Lung microvascular endothelial cell (primary cell): ENCODE measurements around the gene CRYL1. TPM values are rescaled to one million over a fixed set of nuclear protein-coding genes. Genes with fewer than 3 reads are reported as not detected.

Experiments
- DNase-seq, 2 donors: peaks; one replicate each; pipeline versions ENCODE4 v3.0.0 to v3.0.0-alpha.2; 2010; ENCODE audit warnings: low read depth in 2 of 2
- total RNA-seq: library from RNA; depleted of rRNA; stranded (reverse); fragments of >200 nt; gene quantifications from 2 replicates; pipeline ENCODE4 v1.2.1, GENCODE V29; 2014

Gene CRYL1
- total RNA-seq, 1 donor from 2014 or later, result 18.3 TPM

GRCh38 chr13:20426766-20427448 lies 98.8 kb downstream of the CRYL1 start:
- DNase-seq, result no peak

GRCh38 chr13:20425819-20426219 lies 99.8 kb downstream of the CRYL1 start:
- no peak for DNase-seq

GRCh38 chr13:20424949-20425348 lies 100.7 kb downstream of the CRYL1 start:
- DNase-seq, result no peak

GRCh38 chr13:20424559-20424852 lies 101.2 kb downstream of the CRYL1 start:
- no peak for DNase-seq

DNA sequence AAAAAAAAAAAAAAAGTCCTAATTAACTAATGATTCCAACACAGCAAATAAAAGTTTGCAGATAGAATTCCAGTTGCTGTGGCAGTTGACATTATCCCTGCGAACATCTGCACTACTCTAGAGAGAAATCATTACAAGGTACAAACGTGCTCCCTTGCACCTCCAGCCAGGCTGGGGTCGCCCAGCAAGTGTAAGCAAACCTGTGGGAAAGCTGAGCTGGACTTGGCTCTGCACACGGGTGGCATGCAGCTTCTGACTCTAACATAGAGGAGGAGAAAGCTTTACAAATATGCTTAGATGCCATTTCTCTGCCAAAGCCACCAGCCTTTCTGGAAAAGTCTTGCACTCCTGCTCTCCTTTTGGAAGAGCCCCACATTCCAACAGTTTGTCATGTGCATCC lies 103.3 kb downstream of the CRYL1 start:
- no peak for DNase-seq

- no peak for DNase-seq
These were observed 104.7 kb downstream of the CRYL1 start for GRCh38 chr13:20420938-20421337.

GRCh38 chr13:20418953-20419352 lies 106.7 kb downstream of the CRYL1 start:
- DNase-seq, result no peak

DNA sequence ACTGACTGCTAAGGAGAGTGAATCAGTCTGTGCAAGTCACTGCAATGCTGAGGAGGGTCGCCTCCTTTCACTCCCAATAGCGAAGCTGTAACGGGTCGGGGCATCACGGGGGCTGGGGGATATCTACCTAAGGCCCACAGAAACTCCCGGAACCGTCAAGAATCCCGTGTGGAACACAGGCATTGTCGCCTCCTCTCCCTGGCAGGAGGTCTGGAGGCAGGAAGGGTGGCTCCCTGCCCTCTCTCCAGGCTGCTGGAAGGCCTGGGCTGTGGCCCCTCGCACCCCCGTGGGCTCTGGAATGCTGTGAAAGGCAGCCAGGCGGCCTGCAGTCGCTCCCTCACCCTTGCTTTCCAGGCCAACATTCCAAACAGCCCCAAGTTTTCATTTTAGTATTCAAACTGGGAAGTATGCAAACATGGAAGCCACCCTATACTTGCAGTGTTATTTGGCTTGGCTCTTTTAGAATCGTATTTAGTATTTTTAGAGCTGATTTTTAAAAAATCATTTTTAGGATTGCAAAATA lies 109.4 kb downstream of the CRYL1 start:
- DNase-seq, result no peak

DNA sequence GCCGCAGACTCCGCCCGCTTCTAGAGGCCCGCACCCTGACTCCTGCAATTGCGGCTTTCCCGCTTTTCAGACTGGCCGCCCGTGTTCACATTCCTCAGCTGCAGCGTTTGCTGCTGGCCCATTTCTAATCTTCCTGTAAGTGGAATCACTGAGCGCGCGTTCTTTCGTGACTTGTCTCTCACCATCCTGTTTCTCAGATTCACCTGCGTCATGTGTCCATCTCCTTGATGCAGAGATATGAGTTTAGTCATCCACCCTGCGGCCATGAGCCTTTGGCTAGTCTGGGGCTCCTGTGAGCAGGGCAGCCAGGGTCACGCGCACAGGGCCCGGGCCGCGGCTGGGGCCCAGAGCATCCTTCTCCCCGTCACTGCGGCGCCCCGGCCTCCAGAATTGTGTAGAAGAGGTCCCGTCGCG lies 110.0 kb downstream of the CRYL1 start:
- DNase-seq, result no peak

DNA sequence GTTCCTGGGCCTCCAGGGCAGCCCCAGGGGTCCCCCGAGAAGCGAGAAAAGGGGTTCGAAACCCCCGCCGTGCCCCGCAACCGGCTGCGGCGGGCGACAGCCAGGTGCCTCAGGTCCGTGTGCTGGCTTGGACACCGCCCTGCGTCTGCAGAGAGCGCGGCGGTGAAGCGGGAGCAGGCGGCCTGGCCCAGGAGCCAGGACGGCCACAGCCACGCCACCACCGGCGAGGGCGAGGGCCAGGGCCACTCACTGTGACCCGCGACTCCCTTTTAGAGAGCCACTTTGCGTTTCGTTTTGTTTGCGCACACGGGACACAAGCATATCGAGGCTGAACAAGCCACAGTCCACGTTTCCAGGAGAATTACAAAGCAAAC lies 110.4 kb downstream of the CRYL1 start:
- no peak for DNase-seq

GRCh38 chr13:20414546-20415305 lies 110.9 kb downstream of the CRYL1 start:
- peak; percentile 10 to 23 for DNase-seq

DNA sequence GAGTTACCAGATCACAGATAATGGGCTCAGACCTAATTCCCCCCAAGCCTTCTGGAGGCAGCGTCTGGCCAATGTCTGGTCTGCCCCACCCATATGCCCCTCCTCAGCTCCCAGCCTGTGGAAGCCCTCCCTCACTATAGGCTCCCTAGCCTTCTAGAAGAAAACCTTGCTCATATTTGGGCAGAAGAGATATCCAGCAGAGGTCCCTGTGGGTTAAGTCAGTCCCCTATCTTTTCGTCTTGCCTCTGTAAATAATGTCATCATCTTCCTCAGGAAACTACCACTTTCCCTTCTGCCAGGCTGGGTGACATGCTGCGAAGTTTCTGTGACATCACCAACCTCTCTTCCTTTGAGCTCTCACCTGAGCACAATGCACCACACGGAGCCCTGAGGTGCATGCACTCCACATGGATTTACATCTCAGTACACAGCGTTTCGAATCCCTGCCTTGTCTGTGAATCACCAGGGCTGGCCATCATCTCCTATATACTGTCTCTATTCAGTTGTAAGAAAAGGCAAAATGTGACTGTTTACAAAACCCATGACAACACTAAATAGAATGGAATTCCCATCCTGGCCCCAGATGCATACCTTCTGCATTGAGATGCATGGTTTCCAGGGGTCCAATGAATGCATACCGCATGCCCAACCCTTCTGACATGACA lies 112.8 kb downstream of the CRYL1 start:
- DNase-seq, result no peak

DNA sequence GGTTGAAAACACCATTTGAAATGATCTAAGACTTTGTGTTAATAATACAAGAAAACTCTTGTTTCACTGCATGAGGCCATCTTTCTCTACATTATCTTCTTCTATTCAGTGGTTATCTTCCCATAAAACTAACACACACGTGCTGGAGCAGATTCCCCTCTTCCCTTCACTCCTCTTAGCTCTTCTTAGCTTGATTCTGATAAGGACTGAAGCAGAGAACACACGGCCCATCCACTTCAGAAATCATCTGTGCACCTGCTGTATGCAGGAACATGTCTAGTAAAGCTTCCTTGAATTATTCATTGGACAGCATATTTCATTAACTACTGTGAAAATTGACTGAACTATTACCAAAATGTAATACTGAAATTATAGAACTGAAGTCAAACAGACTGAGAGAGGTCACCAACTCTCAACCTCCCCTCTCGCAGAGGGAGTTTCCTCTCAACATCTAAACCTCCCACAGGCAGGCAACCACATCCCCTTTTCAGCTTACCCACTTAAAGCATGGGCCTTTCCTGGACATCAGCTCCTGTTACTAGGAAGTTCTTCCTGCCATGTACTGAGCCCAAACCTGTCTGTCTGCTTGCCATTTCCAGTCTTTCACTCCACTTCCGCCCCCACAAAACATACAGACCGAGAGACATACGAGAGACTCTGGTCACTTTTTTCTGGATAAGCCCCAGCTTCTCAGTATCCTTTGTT lies 113.9 kb downstream of the CRYL1 start:
- DNase-seq, result no peak

- no peak for DNase-seq
These were observed 114.9 kb downstream of the CRYL1 start for GRCh38 chr13:20410726-20411125.

GRCh38 chr13:20408181-20408580 lies 117.5 kb downstream of the CRYL1 start:
- DNase-seq, result no peak

- DNase-seq, result no peak
These were observed 117.9 kb downstream of the CRYL1 start for GRCh38 chr13:20407759-20408158.

DNA sequence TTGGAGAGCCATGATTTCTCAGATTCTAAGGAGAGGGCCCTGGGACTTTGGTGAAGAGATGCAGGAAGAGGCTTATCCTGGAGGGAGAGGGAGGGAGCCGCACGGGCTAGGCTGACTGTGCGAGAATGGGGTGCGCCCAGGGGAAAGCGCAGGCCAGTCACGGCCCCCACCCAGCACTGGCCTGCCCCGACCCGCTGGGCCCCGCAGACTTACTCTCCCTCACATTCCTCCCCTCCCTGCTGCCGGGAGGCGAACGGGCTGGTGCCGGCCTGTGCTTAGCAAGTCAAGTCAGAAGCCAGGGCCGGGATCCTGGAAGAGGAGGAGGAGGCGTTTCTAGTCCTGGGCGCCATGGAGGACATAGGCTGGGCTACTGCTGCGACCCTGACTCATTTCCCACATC lies 120.0 kb downstream of the CRYL1 start:
- DNase-seq, result no peak

DNA sequence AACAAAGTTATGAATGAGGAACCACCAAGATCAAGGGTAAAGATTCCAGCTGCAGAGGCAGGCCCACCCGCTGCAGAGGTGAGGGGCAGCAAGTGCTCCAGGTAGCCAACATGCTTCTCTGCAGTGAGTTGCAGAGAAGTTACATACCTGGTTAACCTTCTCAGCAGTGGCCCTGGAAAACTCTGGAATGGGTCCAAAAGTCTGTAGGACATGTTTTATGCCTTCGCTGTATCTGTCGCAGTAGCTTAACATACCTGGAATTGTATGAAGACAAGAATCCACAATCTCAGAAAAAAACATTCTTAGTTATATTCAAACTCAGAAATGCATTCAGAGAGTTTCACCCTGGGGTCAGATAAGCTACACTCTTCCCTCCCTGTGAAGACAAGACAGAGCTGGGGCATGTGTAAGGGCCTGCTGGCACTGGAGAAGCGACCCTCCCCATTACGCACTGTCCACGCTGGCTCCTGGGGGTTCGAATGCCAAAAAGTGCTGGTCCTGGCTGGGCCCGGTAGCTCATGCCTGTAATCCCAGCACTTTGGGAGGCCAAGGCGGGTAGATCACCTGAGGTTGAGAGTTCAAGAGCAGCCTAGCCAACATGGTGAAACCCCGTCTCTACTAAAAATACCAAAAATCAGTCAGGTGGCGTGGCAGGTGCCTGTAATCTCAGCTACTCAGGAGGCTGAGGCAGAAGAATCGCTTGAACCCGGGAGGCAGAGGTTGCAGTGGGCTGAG lies 121.0 kb downstream of the CRYL1 start:
- no peak for DNase-seq

DNA sequence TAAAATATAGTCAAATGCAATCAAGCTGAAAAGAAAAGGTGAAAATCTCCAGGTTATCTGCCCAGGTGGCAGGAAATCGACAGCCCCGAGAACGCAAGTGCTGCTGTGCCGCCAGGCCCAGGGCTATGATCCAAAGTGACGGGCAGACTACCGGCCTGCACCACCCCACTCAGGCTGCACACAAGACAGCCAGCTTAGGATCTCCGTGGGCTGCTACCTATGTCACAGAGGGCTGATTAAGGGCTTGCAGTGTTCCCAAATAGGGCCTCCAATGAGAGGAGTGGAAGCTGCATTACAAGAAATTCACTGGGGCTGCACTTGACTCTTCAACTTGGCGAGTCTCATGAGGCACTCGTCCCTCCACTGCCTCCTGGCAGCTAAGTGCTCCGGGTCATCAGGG lies 121.8 kb downstream of the CRYL1 start:
- no peak for DNase-seq

DNA sequence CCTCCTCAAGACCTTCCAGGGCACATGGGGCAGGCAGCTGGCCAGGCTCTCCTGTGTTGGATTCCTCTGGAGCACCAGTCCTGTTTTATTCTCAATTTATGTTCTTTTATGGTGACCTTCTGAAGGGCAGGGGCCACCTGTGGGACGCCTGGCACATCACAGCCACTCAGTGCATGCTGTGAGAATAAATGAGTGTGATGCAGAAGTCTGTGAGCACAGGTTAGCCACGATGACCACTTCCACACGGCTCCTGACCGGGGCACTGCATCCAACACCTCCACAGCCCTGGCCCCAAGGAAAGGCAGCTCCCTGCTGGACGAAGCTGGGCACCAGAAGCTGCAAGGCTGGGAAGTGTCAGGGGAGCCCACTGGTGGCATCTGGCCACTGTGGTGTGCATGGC lies 122.8 kb downstream of the CRYL1 start:
- DNase-seq, result no peak
